HCT116 (cell line): ENCODE measurements around the gene ANGPTL1.

ENCODE experiments used
- ATF3 ChIP-seq: IDR thresholded peaks from 2 replicates; pipeline ENCODE4 v1.6.1; 2012
- CTCF ChIP-seq, 3 experiments: fragments of 200-600 bp in 1 of 3; sonication (generic) in 1 of 3; IDR thresholded peaks in 2 of 3; conservative IDR thresholded peaks in 1 of 3; 2 replicates each; pipeline ENCODE4 v1.5.1; 2012 to 2017; ENCODE audit warnings: low read depth in 2 of 3, low read length in 2 of 3, antibody characterized with exemption in 1 of 3, borderline replicate concordance in 1 of 3, control low read depth in 1 of 3, mild to moderate bottlenecking in 1 of 3, mixed read lengths in 1 of 3, mixed run types in 1 of 3, moderate library complexity in 1 of 3; ENCODE audit not compliant: insufficient read depth in 1 of 3
- EZH2 ChIP-seq: fragments of 200-600 bp; sonication (generic); IDR thresholded peaks from 2 replicates; pipeline ENCODE4 v1.6.1; 2017; ENCODE audit warnings: antibody characterized with exemption, mixed run types
- JUND ChIP-seq: IDR thresholded peaks from 2 replicates; pipeline ENCODE4 v1.6.1; 2012
- POLR2A ChIP-seq: IDR thresholded peaks from 2 replicates; pipeline ENCODE4 v1.7.0; 2011; ENCODE audit warnings: borderline replicate concordance; ENCODE audit not compliant: insufficient read depth, insufficient read length; ENCODE audit errors: extremely low read depth
- POLR2AphosphoS5 ChIP-seq: IDR thresholded peaks from 2 replicates; pipeline ENCODE4 v1.6.1; 2011; ENCODE audit warnings: mild to moderate bottlenecking, low read depth, low read length, moderate library complexity
- SIN3A ChIP-seq: IDR thresholded peaks from 2 replicates; pipeline ENCODE4 v1.6.1; 2012; ENCODE audit warnings: low read depth
- SP1 ChIP-seq: IDR thresholded peaks from 2 replicates; pipeline ENCODE4 v1.6.1; 2012; ENCODE audit warnings: low read depth
- SRF ChIP-seq: IDR thresholded peaks from 2 replicates; pipeline ENCODE4 v1.6.1; 2012; ENCODE audit warnings: low read depth
- YY1 ChIP-seq: IDR thresholded peaks from 2 replicates; pipeline ENCODE4 v1.6.1; 2011; ENCODE audit warnings: low read length, low read depth, moderate library complexity, mild to moderate bottlenecking; ENCODE audit not compliant: insufficient replicate concordance; ENCODE audit errors: extremely low read depth

GRCh38 chr1:178821134-178821866, 49.6 kb downstream of the ANGPTL1 start:
- TF ChIP-seq CTCF (IDR thresholded peaks at IDR 0.05 in 2 of 3, conservative IDR thresholded peaks at IDR 0.05 in 1 of 3; ENCODE audit: borderline replicate concordance in 1 of 3, insufficient read depth in 1 of 3, low read depth in 2 of 3, low read length in 2 of 3) (no peak), POLR2AphosphoS5 (no peak), JUND (no peak), POLR2A (no peak), EZH2 (no peak), SIN3A (no peak), ATF3 (no peak), YY1 (no peak), SRF (no peak), SP1 (no peak)
